ENCODE measurements around the gene ABCA7. TPM values are rescaled to one million over a fixed set of nuclear protein-coding genes. Genes with fewer than 3 reads are reported as not detected.

The ABCA7 gene
- total and polyA plus RNA-seq, 12 donors = 2.1 to 109 (median 18.8) TPM

GRCh38 chr19:1109032-1109551 is 69.2 kb downstream of the ABCA7 start:
- TF ChIP-seq CTCF (IDR thresholded peaks at IDR 0.05) (no peak), POLR2A (IDR thresholded peaks at IDR 0.05) (no peak)
- Histone ChIP-seq H3K36me3 (replicated peaks in 1 of 2) (peaks cover 0 to 72% of the 10 kb centered on the region in 2 donors), H3K27me3 (no peaks in the 10 kb centered on the region), H3K27ac (peak overlapping the region in 1 of 5 donors; percentile 24), H3K4me1 (replicated peaks in 1 of 2) (peaks cover 37 to 38% of the 10 kb centered on the region in 2 donors), H3K9me3 (replicated peaks in 1 of 3) (no peaks in the 10 kb centered on the region), H3K4me3 (no peak overlapping the region)
- intact Hi-C loops (cut with DNase I) = no loop called here
- 88 to 90% (median 90%) methylated on average over 8 to 48 of the region's 48 CpGs; no CpG with 5 or more reads in 1 of the 4 donors for WGBS, 4 donors
- DNase-seq = peak in 2 of 7 donors; percentile 21 to 48

GRCh38 chr19:1109697-1110671 is 70.1 kb downstream of the ABCA7 start:
- TF ChIP-seq POLR2A (IDR thresholded peaks at IDR 0.05) = no peak
- TF ChIP-seq CTCF (IDR thresholded peaks at IDR 0.05) = no peak
- 89 to 96% (median 92%) methylated on average over 9 to 54 of the region's 54 CpGs for WGBS, 4 donors
- H3K4me1 ChIP-seq (replicated peaks in 1 of 2) = peaks cover 36 to 38% of the 10 kb centered on the region in 2 donors
- no peaks in the 10 kb centered on the region for H3K9me3 ChIP-seq (replicated peaks in 1 of 3)
- H3K36me3 ChIP-seq (replicated peaks in 1 of 2) = peaks cover 0 to 81% of the 10 kb centered on the region in 2 donors
- peak in 1 of 7 donors; percentile 22 for DNase-seq
- peak overlapping the region in 2 of 5 donors; percentile 84 to 96 for H3K27ac ChIP-seq
- intact Hi-C loops (cut with DNase I) = loop anchor here in 1 of 2 donors (5.0 kb wide), 1 partner anchor 82 kb away; no protein-coding TSS in a partner anchor
- no peak overlapping the region for H3K4me3 ChIP-seq
- no peaks in the 10 kb centered on the region for H3K27me3 ChIP-seq

DNA sequence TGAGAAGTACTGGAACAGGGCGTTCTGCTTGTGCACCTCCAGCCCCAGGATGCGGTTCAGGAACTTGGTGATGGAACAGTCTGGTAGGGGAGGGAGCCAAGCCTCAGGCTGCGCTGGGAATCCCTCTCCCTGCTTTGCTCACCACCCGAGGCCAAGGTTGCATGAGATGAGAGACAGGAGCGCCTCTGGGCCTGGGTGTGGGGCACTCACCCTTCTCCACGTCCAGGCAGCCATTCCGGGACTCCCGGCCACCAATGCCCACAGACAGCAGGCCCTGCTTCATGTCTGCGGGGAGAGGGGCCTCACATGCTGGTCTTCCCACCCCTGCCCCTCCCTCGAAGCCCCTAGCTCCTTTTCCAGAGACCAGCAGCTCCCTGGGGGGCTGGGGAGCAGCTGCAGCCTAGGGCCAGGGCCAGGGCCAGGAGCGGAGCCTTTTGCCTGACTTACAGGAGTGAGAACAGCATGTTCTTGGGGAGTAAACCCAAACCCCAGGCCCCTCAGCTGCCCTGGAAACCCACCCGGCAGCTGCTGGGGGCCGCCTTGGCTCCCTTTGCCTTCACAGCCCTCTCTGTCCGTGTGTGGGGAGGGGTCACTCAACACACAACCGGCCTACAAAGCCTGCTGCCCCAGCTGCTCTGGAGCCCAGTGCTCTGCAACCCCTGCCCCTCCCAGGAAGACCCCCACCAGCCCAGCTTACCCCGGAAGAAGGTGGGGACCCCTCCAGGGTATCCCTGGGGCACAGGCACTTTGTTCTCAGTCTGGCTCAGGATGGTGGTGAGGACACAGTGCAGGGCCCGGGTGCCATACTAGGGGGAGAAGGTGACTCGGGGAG is 71.1 kb downstream of the ABCA7 start:
- DNase-seq = peak; percentile 72 to 87 (median 84)
- peaks cover 0 to 91% of the 10 kb centered on the region in 2 donors for H3K36me3 ChIP-seq (replicated peaks in 1 of 2)
- H3K27ac ChIP-seq = peak overlapping the region; percentile 44 to 96 (median 84)
- H3K27me3 ChIP-seq = no peaks in the 10 kb centered on the region
- intact Hi-C loops (cut with DNase I) = loop anchor here in 1 of 2 donors (5.0 kb wide), 1 partner anchor 81 kb away; no protein-coding TSS in a partner anchor
- H3K4me1 ChIP-seq (replicated peaks in 1 of 2) = peaks cover 31 to 32% of the 10 kb centered on the region in 2 donors
- H3K4me3 ChIP-seq = no peak overlapping the region
- WGBS, 4 donors = 21 to 61% (median 53%) methylated on average over 4 to 18 of the region's 18 CpGs
- H3K9me3 ChIP-seq (replicated peaks in 1 of 3) = no peaks in the 10 kb centered on the region
- TF ChIP-seq POLR2A (IDR thresholded peaks at IDR 0.05) = peak in 1 of 2 donors; percentile 19
- no peak for TF ChIP-seq CTCF (IDR thresholded peaks at IDR 0.05)

Measured in adrenal gland (tissue), 12 donors.